NOMO-1 treated with dmso at 0.1 percent for 144 hours (cell line): ENCODE measurements around the gene DLGAP5.

Source experiments
- DNase-seq: peaks from one replicate; lab custom pipeline; 2025; ENCODE audit not compliant: unreplicated experiment; lab: John Stamatoyannopoulos, UW

The DLGAP5 gene

GRCh38 chr14:55191203-55192053, at the start of gene DLGAP5:
Gene DLGAP5, minus strand, starts transcription at chr14:55191585. Its CDS starts 2,406 bp downstream, at chr14:55189179.
- DNase-seq: peak; percentile 99

- DNase-seq: no peak
These were observed 49.3 kb upstream of the DLGAP5 start for GRCh38 chr14:55240526-55241178.

- no peak for DNase-seq
These were observed 47.9 kb upstream of the DLGAP5 start for GRCh38 chr14:55239320-55239719.

GRCh38 chr14:55238019-55238680, 46.8 kb upstream of the DLGAP5 start:
- peak; percentile 72 for DNase-seq

- DNase-seq: no peak
These were observed 42.2 kb upstream of the DLGAP5 start for GRCh38 chr14:55233591-55233990.

- no peak for DNase-seq
These were observed 36.9 kb upstream of the DLGAP5 start for GRCh38 chr14:55228261-55228660.

GRCh38 chr14:55223364-55223763, 32.0 kb upstream of the DLGAP5 start:
- no peak for DNase-seq

GRCh38 chr14:55221968-55222367, 30.6 kb upstream of the DLGAP5 start:
- DNase-seq: no peak

- DNase-seq: no peak
These were observed 29.8 kb upstream of the DLGAP5 start for GRCh38 chr14:55221186-55221585.

- DNase-seq: no peak
These were observed 28.8 kb upstream of the DLGAP5 start for GRCh38 chr14:55220230-55220629.

- peak; percentile 37 for DNase-seq
These were observed 21.2 kb upstream of the DLGAP5 start for GRCh38 chr14:55212634-55213033.

- DNase-seq: no peak
These were observed 16.4 kb upstream of the DLGAP5 start for GRCh38 chr14:55207832-55208231.

- DNase-seq: no peak
These were observed 14.8 kb upstream of the DLGAP5 start for GRCh38 chr14:55206175-55206693.

- no peak for DNase-seq
These were observed 10.1 kb upstream of the DLGAP5 start for GRCh38 chr14:55201219-55202101.

- DNase-seq: no peak
These were observed 9.3 kb upstream of the DLGAP5 start for GRCh38 chr14:55200651-55201050.

- DNase-seq: no peak
These were observed 7.4 kb upstream of the DLGAP5 start for GRCh38 chr14:55198749-55199148.

GRCh38 chr14:55194656-55195355, 3.4 kb upstream of the DLGAP5 start:
- no peak for DNase-seq

GRCh38 chr14:55192054-55192621, 753 bp upstream of the DLGAP5 start:
- no peak for DNase-seq

- no peak for DNase-seq
These were observed 531 bp downstream of the DLGAP5 start for GRCh38 chr14:55190906-55191202.
